Fibroblast of lung (primary cell): ENCODE measurements around the gene KIF26B. TPM values are rescaled to one million over a fixed set of nuclear protein-coding genes. Genes with fewer than 3 reads are reported as not detected.

ENCODE experiments used
- DNase-seq, 2 donors: peaks; one replicate each; pipeline versions ENCODE4 v3.0.0 to v3.0.0-alpha.2; 2010; ENCODE audit warnings: low read depth in 2 of 2
- H2AFZ ChIP-seq: 2 replicates; pipeline ENCODE4 v1.5.1; 2012; ENCODE audit warnings: low read length, control low read depth, inconsistent platforms
- H3K27ac ChIP-seq: 2 replicates; pipeline ENCODE4 v1.5.1; 2011; ENCODE audit warnings: low read length, control low read depth; ENCODE audit not compliant: insufficient read depth
- H3K27me3 ChIP-seq: 2 replicates; pipeline ENCODE4 v1.5.1; 2011; ENCODE audit warnings: mild to moderate bottlenecking, low read length; ENCODE audit not compliant: control insufficient read depth, insufficient read depth
- H3K36me3 ChIP-seq: 2 replicates; pipeline ENCODE4 v1.5.1; 2011; ENCODE audit warnings: low read length; ENCODE audit not compliant: control insufficient read depth, insufficient read depth
- H3K4me1 ChIP-seq: 2 replicates; pipeline ENCODE4 v1.5.1; 2011; ENCODE audit warnings: low read length; ENCODE audit not compliant: control insufficient read depth, insufficient read depth; ENCODE audit errors: extremely low read depth
- H3K4me2 ChIP-seq: 2 replicates; pipeline ENCODE4 v1.5.1; 2011; ENCODE audit warnings: low read length, control low read depth; ENCODE audit not compliant: insufficient read depth; ENCODE audit errors: extremely low read depth
- H3K4me3 ChIP-seq, 4 experiments: fragments of 200-600 bp in 1 of 4; sonication (generic) in 1 of 4; replicated peaks in 1 of 4; 2 replicates each; pipeline ENCODE4 v1.5.1; 2011 to 2016; ENCODE audit warnings: low read length in 4 of 4, low read depth in 3 of 4, mild to moderate bottlenecking in 3 of 4, control low read depth in 2 of 4, inconsistent platforms in 1 of 4, mixed read lengths in 1 of 4; ENCODE audit not compliant: insufficient read depth in 1 of 4; ENCODE audit errors: control extremely low read depth in 1 of 4
- H3K79me2 ChIP-seq: 2 replicates; pipeline ENCODE4 v1.5.1; 2012; ENCODE audit warnings: mild to moderate bottlenecking, low read length, inconsistent platforms; ENCODE audit not compliant: control insufficient read depth, insufficient read depth
- H3K9ac ChIP-seq: 2 replicates; pipeline ENCODE4 v1.5.1; 2011; ENCODE audit warnings: mild to moderate bottlenecking, low read length, control low read depth; ENCODE audit not compliant: insufficient read depth
- H3K9me3 ChIP-seq: 2 replicates; pipeline ENCODE4 v1.5.1; 2012; ENCODE audit warnings: low read depth, low read length; ENCODE audit not compliant: control insufficient read depth, insufficient read depth
- H4K20me1 ChIP-seq: 2 replicates; pipeline ENCODE4 v1.5.1; 2011; ENCODE audit warnings: low read length; ENCODE audit not compliant: control insufficient read depth, insufficient read depth; ENCODE audit errors: extremely low read depth
- CTCF ChIP-seq, 2 donors: IDR thresholded peaks in 1 of 2; conservative IDR thresholded peaks in 1 of 2; 1 replicate in 1 of 2; 2 replicates in 1 of 2; pipeline ENCODE4 v1.5.1; 2011 to 2012; ENCODE audit warnings: low read length in 2 of 2, control low read depth in 1 of 2, inconsistent platforms in 1 of 2, low read depth in 1 of 2, mild to moderate bottlenecking in 1 of 2
- EZH2 ChIP-seq: IDR thresholded peaks from 2 replicates; pipeline ENCODE4 v1.5.1; 2012; ENCODE audit warnings: low read length, control low read depth, mild to moderate bottlenecking; ENCODE audit errors: missing control alignments
- polyA plus RNA-seq, 2 donors: library from polyadenylated mRNA; depleted of rRNA in 1 of 2; stranded (reverse) in 1 of 2; unstranded in 1 of 2; fragments of >200 nt; gene quantifications; 2 replicates each; pipeline ENCODE4 v1.2.1, GENCODE V29; 2011 to 2012; ENCODE audit warnings: missing spikeins in 1 of 2
- total RNA-seq: library from RNA; depleted of rRNA; stranded (reverse); fragments of >200 nt; gene quantifications from 2 replicates; pipeline ENCODE4 v1.2.1, GENCODE V29; 2014

The KIF26B gene
- total and polyA plus RNA-seq, 2 donors (not counting 1 experiment from before 2014, with no cell fraction given): 5.3 to 6.1 TPM

- H3K79me2 ChIP-seq: no peaks in the 10 kb centered on the region
- H4K20me1 ChIP-seq: no peaks in the 10 kb centered on the region
- no peak overlapping the region for H3K9ac ChIP-seq
- no peak overlapping the region for H3K4me3 ChIP-seq
- no peaks in the 10 kb centered on the region for H3K36me3 ChIP-seq
- no peak overlapping the region for H2AFZ ChIP-seq
- H3K9me3 ChIP-seq: no peaks in the 10 kb centered on the region
- no peaks in the 10 kb centered on the region for H3K27me3 ChIP-seq
- H3K4me1 ChIP-seq: no peaks in the 10 kb centered on the region
- H3K4me2 ChIP-seq: no peak overlapping the region
- H3K27ac ChIP-seq: no peak overlapping the region
- TF ChIP-seq CTCF (conservative IDR thresholded peaks at IDR 0.05 in 1 of 2, IDR thresholded peaks at IDR 0.05 in 1 of 2; ENCODE audit: low read depth in 1 of 2, low read length in 2 of 2) (no peak), EZH2 (no peak)
- no peak for DNase-seq
These were observed 111.3 kb downstream of the KIF26B start for GRCh38 chr1:245266105-245266504.

GRCh38 chr1:245270063-245270462 lies 115.3 kb downstream of the KIF26B start:
- no peak overlapping the region for H3K4me3 ChIP-seq
- no peak overlapping the region for H2AFZ ChIP-seq
- H3K27ac ChIP-seq: no peak overlapping the region
- no peaks in the 10 kb centered on the region for H4K20me1 ChIP-seq
- no peaks in the 10 kb centered on the region for H3K4me1 ChIP-seq
- H3K79me2 ChIP-seq: no peaks in the 10 kb centered on the region
- no peak for DNase-seq
- no peaks in the 10 kb centered on the region for H3K27me3 ChIP-seq
- H3K36me3 ChIP-seq: no peaks in the 10 kb centered on the region
- TF ChIP-seq EZH2 (no peak), CTCF (conservative IDR thresholded peaks at IDR 0.05 in 1 of 2, IDR thresholded peaks at IDR 0.05 in 1 of 2; ENCODE audit: low read depth in 1 of 2, low read length in 2 of 2) (no peak)
- no peak overlapping the region for H3K4me2 ChIP-seq
- H3K9me3 ChIP-seq: no peaks in the 10 kb centered on the region
- H3K9ac ChIP-seq: no peak overlapping the region

DNA sequence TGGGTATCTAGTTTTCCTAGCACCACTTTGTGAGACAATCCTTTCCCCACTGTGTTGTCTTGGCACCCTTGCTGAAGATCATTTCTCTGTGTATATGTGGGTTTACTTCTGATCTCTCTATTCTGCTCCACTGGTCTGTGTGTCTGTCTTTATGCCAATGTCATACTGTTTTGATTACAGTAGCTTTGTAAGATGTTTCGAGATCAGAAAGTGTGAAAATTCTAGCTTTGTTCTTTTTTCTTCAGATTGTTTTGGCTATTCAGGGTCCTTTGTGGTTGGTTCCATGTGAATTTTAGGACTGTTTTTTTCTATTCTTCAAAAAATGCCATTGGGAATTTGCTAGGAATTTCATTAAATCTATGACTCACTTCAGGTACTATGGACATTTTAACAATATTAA lies 116.2 kb downstream of the KIF26B start:
- Histone ChIP-seq H3K4me3 (no peak overlapping the region), H3K9ac (no peak overlapping the region), H3K27ac (no peak overlapping the region), H3K36me3 (no peaks in the 10 kb centered on the region), H3K27me3 (no peaks in the 10 kb centered on the region), H3K79me2 (no peaks in the 10 kb centered on the region), H2AFZ (no peak overlapping the region), H4K20me1 (no peaks in the 10 kb centered on the region), H3K4me1 (no peaks in the 10 kb centered on the region), H3K4me2 (no peak overlapping the region), H3K9me3 (no peaks in the 10 kb centered on the region)
- TF ChIP-seq EZH2 (no peak), CTCF (conservative IDR thresholded peaks at IDR 0.05 in 1 of 2, IDR thresholded peaks at IDR 0.05 in 1 of 2; ENCODE audit: low read depth in 1 of 2, low read length in 2 of 2) (no peak)
- no peak for DNase-seq
